A673 (cell line): Measurements from ENCODE around the gene EPPIN. TPM values are rescaled to one million over a fixed set of nuclear protein-coding genes. Genes with fewer than 3 reads are reported as not detected.

Experiments used
- BruUV-seq: library from RNA; stranded (reverse); fragments of 400-500 nt; replicated peaks from 2 replicates; lab custom pipeline; 2021; lab: Mats Ljungman, UMichigan
- CTCF ChIA-PET: fragments of 300-600 bp; sonication (Branson Sonifier 250); formaldehyde crosslinking; loops from one replicate; lab custom pipeline; 2022; ENCODE audit warnings: antibody characterized with exemption; lab: Charles Lee
- POLR2A ChIA-PET: fragments of 300-600 bp; sonication (Branson Sonifier 250); formaldehyde crosslinking; loops from one replicate; lab custom pipeline; 2022; ENCODE audit warnings: antibody characterized with exemption; ENCODE audit not compliant: low non-redundant PET; lab: Charles Lee
- DNase-seq: peaks from one replicate; pipeline ENCODE4 v3.0.0-alpha.2; 2015; ENCODE audit warnings: low spot score
- H3K27ac ChIP-seq: fragments of 200-600 bp; sonication (generic); 2 replicates; pipeline ENCODE4 v1.5.1; 2016; ENCODE audit warnings: mixed run types, low read depth, mild to moderate bottlenecking, mixed read lengths, antibody characterized with exemption, low read length; ENCODE audit not compliant: poor library complexity, severe bottlenecking
- H3K27me3 ChIP-seq: fragments of 200-600 bp; sonication (generic); replicated peaks from 2 replicates; pipeline ENCODE4 v1.6.1; 2017; ENCODE audit warnings: mixed run types, low read depth, mild to moderate bottlenecking, mixed read lengths, antibody characterized with exemption, low read length; ENCODE audit not compliant: insufficient read depth, poor library complexity
- H3K36me3 ChIP-seq: fragments of 200-600 bp; sonication (generic); 2 replicates; pipeline ENCODE4 v1.6.1; 2016; ENCODE audit warnings: mixed run types, mild to moderate bottlenecking, mixed read lengths, antibody characterized with exemption, low read length; ENCODE audit not compliant: insufficient read depth, poor library complexity, severe bottlenecking
- H3K4me1 ChIP-seq: fragments of 200-600 bp; sonication (generic); 2 replicates; pipeline ENCODE4 v1.6.1; 2017; ENCODE audit warnings: mixed run types, mild to moderate bottlenecking, mixed read lengths, antibody characterized with exemption, low read length; ENCODE audit not compliant: insufficient read depth, poor library complexity, severe bottlenecking
- H3K4me3 ChIP-seq: fragments of 200-600 bp; sonication (generic); 2 replicates; pipeline ENCODE4 v1.5.1; 2016; ENCODE audit warnings: low read depth, mixed run types, mild to moderate bottlenecking, mixed read lengths, low read length; ENCODE audit not compliant: poor library complexity, severe bottlenecking
- H3K9me3 ChIP-seq: fragments of 200-600 bp; sonication (generic); 2 replicates; pipeline ENCODE4 v1.6.1; 2016; ENCODE audit warnings: mixed run types, low read depth, mild to moderate bottlenecking, mixed read lengths, antibody characterized with exemption, low read length; ENCODE audit not compliant: poor library complexity, severe bottlenecking
- EZH2 ChIP-seq: fragments of 200-600 bp; sonication (generic); IDR thresholded peaks from 2 replicates; pipeline ENCODE4 v1.6.1; 2017; ENCODE audit warnings: borderline replicate concordance, low read depth, mild to moderate bottlenecking, mixed read lengths, antibody characterized with exemption, low read length; ENCODE audit not compliant: poor library complexity, severe bottlenecking
- intact Hi-C: fragments of 100-400 bp; cut with micrococcal nuclease; formaldehyde crosslinking; loops from one replicate; pipeline ENCODE4 v1.10.0; 2022; ENCODE audit not compliant: unreplicated experiment
- total RNA-seq: library from RNA; stranded (reverse); gene quantifications from 2 replicates; pipeline ENCODE4 v1.2.3, GENCODE V29; 2021
- TF ChIP-seq, protein P1 (sequence below): fragments of 300-800, 200-600 bp; sonication (generic); conservative IDR thresholded peaks from 2 replicates; pipeline ENCODE4 v1.5.1; 2017; ENCODE audit warnings: low read depth, mild to moderate bottlenecking, antibody characterized with exemption, low read length, moderate library complexity, mixed read lengths

EPPIN gene
- total RNA-seq, 1 experiment from 2014 or later = not detected

- intact Hi-C loops = no loop called here
- POLR2A ChIA-PET = no interaction called here
- H3K36me3 ChIP-seq = no peaks in the 10 kb centered on the region
- no peak overlapping the region for H3K27ac ChIP-seq
- CTCF ChIA-PET = no interaction called here
- DNase-seq = no peak
- no peaks in the 10 kb centered on the region for H3K4me1 ChIP-seq
- TF ChIP-seq, protein P1, sequence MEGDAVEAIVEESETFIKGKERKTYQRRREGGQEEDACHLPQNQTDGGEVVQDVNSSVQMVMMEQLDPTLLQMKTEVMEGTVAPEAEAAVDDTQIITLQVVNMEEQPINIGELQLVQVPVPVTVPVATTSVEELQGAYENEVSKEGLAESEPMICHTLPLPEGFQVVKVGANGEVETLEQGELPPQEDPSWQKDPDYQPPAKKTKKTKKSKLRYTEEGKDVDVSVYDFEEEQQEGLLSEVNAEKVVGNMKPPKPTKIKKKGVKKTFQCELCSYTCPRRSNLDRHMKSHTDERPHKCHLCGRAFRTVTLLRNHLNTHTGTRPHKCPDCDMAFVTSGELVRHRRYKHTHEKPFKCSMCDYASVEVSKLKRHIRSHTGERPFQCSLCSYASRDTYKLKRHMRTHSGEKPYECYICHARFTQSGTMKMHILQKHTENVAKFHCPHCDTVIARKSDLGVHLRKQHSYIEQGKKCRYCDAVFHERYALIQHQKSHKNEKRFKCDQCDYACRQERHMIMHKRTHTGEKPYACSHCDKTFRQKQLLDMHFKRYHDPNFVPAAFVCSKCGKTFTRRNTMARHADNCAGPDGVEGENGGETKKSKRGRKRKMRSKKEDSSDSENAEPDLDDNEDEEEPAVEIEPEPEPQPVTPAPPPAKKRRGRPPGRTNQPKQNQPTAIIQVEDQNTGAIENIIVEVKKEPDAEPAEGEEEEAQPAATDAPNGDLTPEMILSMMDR = no peak
- no peak for TF ChIP-seq EZH2
- H3K27me3 ChIP-seq = peaks cover 50% of the 10 kb centered on the region
- H3K9me3 ChIP-seq = no peaks in the 10 kb centered on the region
- no peak overlapping the region for H3K4me3 ChIP-seq
- BruUV-seq = no TSS peak
Measured at GRCh38 chr20:45500022-45500421, 47.2 kb downstream of the EPPIN start.

GRCh38 chr20:45497971-45498494 is 49.2 kb downstream of the EPPIN start:
- H3K27me3 ChIP-seq = peaks cover 46% of the 10 kb centered on the region
- POLR2A ChIA-PET = no interaction called here
- intact Hi-C loops = no loop called here
- CTCF ChIA-PET = no interaction called here
- DNase-seq = no peak
- no peaks in the 10 kb centered on the region for H3K9me3 ChIP-seq
- BruUV-seq = no TSS peak
- no peaks in the 10 kb centered on the region for H3K4me1 ChIP-seq
- H3K4me3 ChIP-seq = no peak overlapping the region
- no peak overlapping the region for H3K27ac ChIP-seq
- TF ChIP-seq EZH2 = no peak
- TF ChIP-seq, protein P1 = no peak
- H3K36me3 ChIP-seq = no peaks in the 10 kb centered on the region

DNA sequence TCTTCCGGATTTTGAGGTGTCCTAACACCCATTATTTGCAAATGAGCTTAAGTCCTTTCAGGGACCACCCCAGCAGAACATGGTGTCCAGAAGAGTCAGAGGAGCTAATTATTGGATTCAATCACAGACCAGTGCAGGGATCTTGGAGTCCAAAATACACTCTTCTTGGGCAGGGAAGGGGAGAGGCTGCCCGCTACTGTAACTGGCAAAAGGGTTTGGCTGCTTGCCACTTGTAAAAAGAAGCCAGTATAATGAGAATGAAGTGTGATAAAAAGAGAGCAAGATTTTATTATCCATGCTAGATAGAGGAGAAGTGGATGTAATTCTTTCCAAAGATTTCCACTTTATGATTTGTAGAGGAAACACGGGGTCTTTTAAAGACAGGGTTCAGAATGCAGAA is 51.0 kb downstream of the EPPIN start:
- ChIA-PET CTCF (no interaction called here), POLR2A (no interaction called here)
- Histone ChIP-seq H3K4me3 (no peak overlapping the region), H3K36me3 (no peaks in the 10 kb centered on the region), H3K9me3 (no peaks in the 10 kb centered on the region), H3K4me1 (no peaks in the 10 kb centered on the region), H3K27me3 (peaks cover 33% of the 10 kb centered on the region), H3K27ac (no peak overlapping the region)
- DNase-seq = no peak
- no TSS peak for BruUV-seq
- no peak for TF ChIP-seq EZH2
- TF ChIP-seq, protein P1 = no peak
- intact Hi-C loops = no loop called here
